ENCODE data around the gene APLP2.
"Not testable (repeated sequence)": the region's sequence is repeated elsewhere in the genome, so short reads cannot be mapped to it uniquely, and the experiment has no call there.

The APLP2 gene

GRCh38 chr11:130061017-130061416 is 8.7 kb upstream of the APLP2 start:
- DNase-seq: no peak

DNA sequence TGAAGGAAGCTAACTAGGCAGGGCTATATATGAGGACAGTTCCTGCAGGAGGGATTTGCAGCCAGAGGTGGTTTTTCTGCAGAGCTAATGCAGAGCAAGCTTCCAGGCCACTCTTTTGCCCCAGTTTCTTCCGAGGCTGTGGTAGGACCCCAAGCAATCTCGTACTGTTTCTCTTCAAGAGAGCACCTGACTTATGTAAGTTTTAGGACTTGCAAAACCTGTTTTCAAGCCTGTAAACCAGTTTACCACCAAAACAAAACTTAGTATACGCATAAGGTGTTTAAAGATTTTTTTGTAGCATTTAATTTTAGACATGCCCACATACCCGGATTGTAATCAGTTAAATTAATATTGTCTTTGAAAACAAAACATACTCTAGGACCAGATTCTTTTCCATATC is 7.7 kb upstream of the APLP2 start:
- no peak for DNase-seq

GRCh38 chr11:130063451-130063850 is 6.2 kb upstream of the APLP2 start:
- no peak for DNase-seq

GRCh38 chr11:130064596-130064995 is 5.1 kb upstream of the APLP2 start:
- DNase-seq: no peak

GRCh38 chr11:130066338-130066737 is 3.4 kb upstream of the APLP2 start:
- no peak for DNase-seq

DNA sequence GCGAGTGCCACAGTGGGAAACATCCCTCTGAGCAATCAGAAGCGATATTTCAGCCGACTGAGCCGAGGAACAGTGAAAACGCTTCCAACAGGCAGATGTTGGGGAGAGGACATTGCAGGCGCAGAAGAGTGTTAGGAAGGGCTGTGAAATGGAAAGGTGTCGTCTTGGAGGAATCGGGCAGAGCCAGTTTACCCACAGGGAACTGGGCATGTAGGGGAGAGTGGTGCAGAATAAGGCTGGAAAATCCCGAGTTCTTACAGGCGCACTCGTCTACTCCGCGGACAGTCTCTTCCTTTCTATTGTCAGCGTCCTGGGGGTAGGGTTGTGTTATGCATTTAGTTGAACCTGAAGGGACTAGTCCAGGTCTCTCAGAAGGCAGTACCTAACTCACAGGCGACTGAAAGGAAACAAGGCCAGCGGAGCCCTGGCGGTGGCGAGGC is 1.1 kb upstream of the APLP2 start:
- no peak for DNase-seq

- DNase-seq: peak; percentile 28
Measured at GRCh38 chr11:130068986-130069658, 572 bp upstream of the APLP2 start.

DNA sequence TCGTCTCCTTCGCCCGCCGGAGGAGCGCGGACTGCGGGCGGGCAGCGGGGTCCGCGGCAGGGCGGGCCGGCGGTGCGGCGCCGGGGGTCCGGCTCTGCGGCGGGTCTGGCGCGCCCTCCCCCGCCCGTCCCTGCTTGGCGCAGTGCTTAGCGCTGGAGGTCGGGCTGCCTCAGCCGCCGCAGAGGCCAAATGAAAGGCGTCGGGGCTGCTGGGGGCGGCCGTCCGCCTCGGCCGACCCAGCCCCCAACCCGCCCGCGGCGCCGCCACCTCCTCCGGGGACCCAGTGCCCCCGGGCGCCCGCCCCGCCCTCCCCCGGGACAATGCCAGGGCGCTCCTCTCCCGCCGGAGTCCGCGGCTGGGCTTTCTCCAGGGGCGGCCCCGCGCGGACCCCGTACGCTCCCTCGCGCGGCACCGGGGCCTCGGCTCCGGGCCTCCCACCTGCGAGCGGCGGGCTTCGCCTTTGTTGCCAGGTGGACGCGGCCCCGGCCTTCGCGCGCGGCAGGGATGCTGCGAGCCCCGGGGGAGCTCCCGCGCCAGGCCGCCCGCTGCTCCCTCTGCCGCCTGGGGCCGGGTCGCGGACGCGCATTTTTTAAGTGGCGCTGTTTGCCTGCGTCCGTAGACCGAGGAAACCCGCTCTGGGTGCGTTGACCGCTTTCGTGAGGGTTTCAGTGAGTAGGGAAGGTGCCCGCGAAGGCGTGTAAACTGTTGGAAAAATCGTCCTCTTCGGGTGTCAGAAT is 583 bp downstream of the APLP2 start:
- DNase-seq: peak; percentile 34

GRCh38 chr11:130070846-130071200 is 1.1 kb downstream of the APLP2 start:
- DNase-seq: no peak

DNA sequence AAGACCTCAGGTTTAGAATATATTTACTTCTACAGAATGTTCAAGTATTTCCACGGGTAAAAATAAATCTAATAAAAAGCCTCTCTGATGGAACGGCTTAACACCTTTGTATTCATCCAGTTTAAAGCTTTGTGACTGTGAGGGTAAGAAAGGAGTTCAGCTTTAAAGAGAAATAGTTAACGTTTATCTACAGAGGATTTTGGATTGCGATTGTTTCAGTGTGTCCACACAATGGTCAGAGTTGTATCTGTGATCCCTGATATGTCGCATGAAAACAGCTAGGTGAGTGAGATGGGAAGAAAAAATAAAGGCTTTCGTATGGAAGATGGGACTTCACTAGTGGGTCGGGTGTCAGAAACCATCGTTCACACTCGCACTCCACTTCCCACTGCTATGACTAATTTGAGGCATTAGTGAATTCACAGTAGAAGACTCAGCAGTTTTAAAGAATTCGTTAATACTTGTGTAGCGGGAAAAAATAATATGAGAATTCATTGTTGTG is 1.6 kb downstream of the APLP2 start:
- no peak for DNase-seq

DNA sequence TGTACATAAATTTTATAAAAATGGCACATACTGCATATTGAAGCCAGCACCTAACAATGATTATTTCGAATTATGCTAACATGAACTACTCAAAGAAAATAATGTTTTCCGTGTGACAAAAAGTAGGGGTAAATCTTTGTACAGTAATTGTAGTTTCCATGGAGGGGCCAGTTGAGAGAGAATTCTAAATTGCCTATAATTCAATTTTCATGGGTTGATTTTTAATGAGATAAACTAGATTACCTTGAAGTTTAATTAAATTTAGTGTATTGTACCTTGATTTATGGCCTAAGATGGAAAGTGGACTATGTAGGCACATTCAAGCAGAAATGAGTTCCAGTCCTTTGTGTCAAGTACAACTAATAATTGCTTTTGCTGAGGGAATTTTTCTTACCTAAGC is 5.0 kb downstream of the APLP2 start:
- DNase-seq: no peak

DNA sequence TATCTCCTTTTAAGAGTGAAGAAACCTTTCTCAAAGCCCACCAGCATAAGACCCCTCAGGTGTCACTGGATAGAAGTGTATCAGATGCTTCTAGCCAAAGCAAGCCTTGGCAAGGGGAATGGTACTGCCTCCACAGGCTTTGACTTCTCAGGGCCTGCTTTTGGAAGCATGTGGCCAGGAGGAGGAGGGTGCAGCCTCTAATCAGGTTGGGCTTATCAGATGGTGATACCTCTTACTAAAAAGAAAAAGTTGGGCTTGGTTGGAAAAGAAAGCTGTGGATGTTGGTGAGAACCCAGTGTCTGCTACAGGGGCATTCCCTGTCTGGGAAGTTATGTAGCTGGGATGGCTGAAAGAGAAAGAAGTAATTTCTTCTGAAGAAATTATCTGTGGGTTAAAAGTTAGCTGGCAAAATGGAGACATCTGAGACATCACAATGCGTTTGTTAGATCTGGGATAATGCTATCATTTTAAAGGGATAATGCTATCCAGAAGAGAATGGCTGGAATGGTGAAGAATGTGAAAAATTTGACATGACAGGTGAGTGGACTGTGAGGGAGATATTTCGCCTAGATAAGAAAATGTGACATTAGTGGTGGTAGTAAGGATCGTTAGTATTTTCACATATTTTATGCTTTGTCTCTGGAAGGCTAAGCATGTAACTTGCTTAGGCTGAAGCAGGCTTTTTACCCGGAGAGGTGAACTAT is 7.2 kb downstream of the APLP2 start:
- no peak for DNase-seq

GRCh38 chr11:130077671-130078070 is 8.0 kb downstream of the APLP2 start:
- no peak for DNase-seq

DNA sequence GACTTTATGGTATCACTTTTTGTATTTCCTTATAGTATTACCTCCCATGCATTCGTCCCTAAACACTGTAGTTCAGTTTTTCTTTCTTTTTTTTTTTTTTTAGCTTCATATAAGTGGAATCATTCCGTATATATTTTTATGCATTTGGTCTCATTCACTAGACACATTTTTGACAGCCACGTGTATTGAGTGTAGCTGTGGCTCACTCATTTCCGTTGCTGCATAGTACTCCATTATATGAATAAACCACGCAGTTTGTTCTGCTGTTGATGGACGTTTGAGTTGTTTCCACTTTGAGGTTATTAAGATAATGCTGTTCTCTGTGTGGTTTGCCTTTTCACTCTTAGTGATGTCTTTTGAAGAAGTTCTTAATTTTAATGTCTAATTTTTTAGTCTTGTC is 8.4 kb downstream of the APLP2 start:
- no peak for DNase-seq

DNA sequence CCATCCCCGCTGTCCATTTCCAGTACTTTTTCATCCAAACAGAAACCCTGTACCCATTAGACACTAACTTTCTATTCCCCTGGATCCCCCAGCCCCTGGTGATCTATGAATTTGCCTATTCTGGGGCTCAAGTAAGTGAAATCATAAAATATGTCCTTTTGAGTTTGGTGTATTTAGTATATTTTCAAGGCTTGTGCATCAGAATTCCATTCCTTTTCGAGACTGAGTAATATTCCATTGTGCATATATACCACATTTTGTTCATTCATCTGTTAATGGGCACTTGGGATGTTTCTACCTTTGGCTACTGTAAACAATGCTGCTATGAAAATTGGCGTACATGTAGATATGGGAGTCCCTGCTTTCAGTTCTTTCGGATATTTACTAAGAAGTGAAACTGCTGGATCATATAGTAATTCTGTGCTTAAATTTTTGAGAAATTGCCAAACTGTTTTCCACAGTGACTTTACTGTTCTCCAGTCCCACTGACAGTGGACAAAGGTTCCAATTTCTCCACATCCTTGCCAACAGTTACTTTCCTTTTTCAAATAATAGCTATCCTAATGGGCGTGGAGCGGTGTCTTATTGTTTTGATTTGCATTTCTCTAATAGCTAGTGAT is 16.1 kb downstream of the APLP2 start:
- no peak for DNase-seq

GRCh38 chr11:130086669-130087068 is 17.0 kb downstream of the APLP2 start:
- no peak for DNase-seq

- no peak for DNase-seq
Measured at GRCh38 chr11:130087294-130087926, 17.7 kb downstream of the APLP2 start.

DNA sequence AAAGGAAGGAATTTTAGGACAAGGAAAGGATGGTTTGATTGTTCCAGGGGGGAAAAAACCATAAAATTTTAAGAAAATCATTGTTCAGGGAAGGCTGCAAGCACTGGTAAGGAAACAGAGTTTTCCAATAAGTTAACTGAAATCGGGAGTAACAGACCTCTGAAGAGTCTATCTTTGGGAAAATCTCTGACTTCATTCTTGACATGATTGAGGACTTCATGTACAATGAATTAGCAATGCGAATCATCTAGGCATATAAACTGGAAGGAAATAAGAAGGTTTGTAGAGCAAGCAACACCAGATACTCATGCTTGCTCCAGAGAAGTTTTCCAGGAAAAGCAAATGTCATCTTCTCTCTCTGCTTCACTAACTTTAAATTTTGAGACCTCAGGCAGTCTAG is 18.5 kb downstream of the APLP2 start:
- DNase-seq: no peak

- no peak for DNase-seq
Measured at GRCh38 chr11:130088919-130089673, 19.4 kb downstream of the APLP2 start.

- DNase-seq: no peak
Measured at GRCh38 chr11:130089674-130090073, 20.0 kb downstream of the APLP2 start.

DNA sequence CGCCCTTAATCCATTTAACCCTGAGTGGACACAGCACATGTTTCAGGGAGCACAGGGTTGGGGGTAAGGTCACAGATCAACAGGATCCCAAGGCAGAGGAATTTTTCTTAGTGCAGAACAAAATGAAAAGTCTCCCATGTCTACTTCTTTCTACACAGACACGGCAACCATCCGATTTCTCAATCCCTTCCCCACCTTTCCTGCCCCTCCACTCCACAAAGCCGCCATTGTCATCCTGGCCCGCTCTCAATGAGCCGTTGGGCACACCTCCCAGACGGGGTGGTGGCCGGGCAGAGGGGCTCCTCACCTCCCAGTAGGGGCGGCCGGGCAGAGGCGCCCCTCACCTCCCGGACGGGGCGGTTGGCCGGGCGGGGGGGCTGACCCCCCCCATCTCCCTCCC is 20.8 kb downstream of the APLP2 start:
- DNase-seq: not testable (repeated sequence)

GRCh38 chr11:130091169-130091568 is 21.5 kb downstream of the APLP2 start:
- not testable (repeated sequence) for DNase-seq

All from stimulated activated CD4-positive, alpha-beta T cell treated with anti-CD3 and anti-CD28 coated beads, Interleukin-1b, Interleukin-23, amount 100 ng/mL, for 48 hours (primary cell).